HepG2 (cell line): ENCODE data around the gene ATF3. TPM values are rescaled to one million over a fixed set of nuclear protein-coding genes. Genes with fewer than 3 reads are reported as not detected.

Experiments
- ATAC-seq: fragments of 200-7000 bp; cut with Tn5 transposase; 3 replicates; pipeline ENCODE4 v1.9.1; 2020; ENCODE audit warnings: mild to moderate bottlenecking, moderate library complexity
- BruUV-seq: library from RNA; stranded (reverse); fragments of 400-500 nt; replicated peaks from 2 replicates; lab custom pipeline; 2021; lab: Mats Ljungman, UMichigan
- CTCF ChIA-PET: fragments of 300-600 bp; formaldehyde crosslinking; extraction: SDS; loops from one replicate; lab custom pipeline; 2021; ENCODE audit warnings: low total read pairs, inconsistent platforms, low intra/inter-chr PET ratio; lab: Yijun Ruan, JAX
- POLR2A ChIA-PET: fragments of 350-600 bp; sonication (Branson Sonifier 250); formaldehyde crosslinking; loops from one replicate; lab custom pipeline; 2020; ENCODE audit warnings: antibody characterized with exemption, inconsistent platforms; lab: Yijun Ruan, JAX
- DNase-seq: peaks from one replicate; pipeline ENCODE4 v3.0.0-alpha.2; 2015; ENCODE audit warnings: low spot score
- FAIRE-seq: peaks from 3 replicates; lab custom pipeline; 2011; peaks lifted over from hg19 to GRCh38; lab: Jason Lieb, UNC
- H2AFZ ChIP-seq: one replicate; pipeline ENCODE4 v1.6.1; 2011; ENCODE audit warnings: low read length, inconsistent platforms
- H3K27ac ChIP-seq: fragments of 300-600 bp; 3 replicates; pipeline ENCODE4 v1.8.0; 2011; ENCODE audit warnings: mixed run types, mild to moderate bottlenecking, mixed read lengths, low read length, inconsistent platforms; ENCODE audit not compliant: insufficient read depth; ENCODE audit errors: extremely low read length
- H3K27me3 ChIP-seq, 2 experiments: fragments of 200-600 bp in 1 of 2; 2 replicates in 1 of 2; 3 replicates in 1 of 2; pipeline versions ENCODE4 v1.6.0 to v1.8.0; 2011; ENCODE audit warnings: low read length in 2 of 2, mild to moderate bottlenecking in 2 of 2, moderate library complexity in 2 of 2, inconsistent platforms in 1 of 2; ENCODE audit not compliant: insufficient read depth in 2 of 2, control insufficient read depth in 1 of 2
- H3K36me3 ChIP-seq, 2 experiments: fragments of 200-600 bp in 1 of 2; replicated peaks in 1 of 2; 2 replicates in 1 of 2; 3 replicates in 1 of 2; pipeline versions ENCODE4 v1.5.1 to v1.8.0; 2011; ENCODE audit warnings: low read length in 2 of 2, inconsistent platforms in 1 of 2; ENCODE audit not compliant: insufficient read depth in 2 of 2, control insufficient read depth in 1 of 2
- H3K4me1 ChIP-seq: 2 replicates; pipeline ENCODE4 v1.5.1; 2012; ENCODE audit warnings: low read length, inconsistent platforms; ENCODE audit not compliant: insufficient read depth
- H3K4me2 ChIP-seq: 2 replicates; pipeline ENCODE4 v1.6.0; 2011; ENCODE audit warnings: low read depth, low read length, inconsistent platforms
- H3K4me3 ChIP-seq, 3 experiments: fragments of 200-600 bp in 1 of 3; sonication (generic), shearing (Covaris generic) in 1 of 3; replicated peaks in 1 of 3; 2 replicates each; pipeline ENCODE4 v1.5.1; 2011 to 2016; ENCODE audit warnings: low read length in 3 of 3, inconsistent platforms in 2 of 3, low read depth in 2 of 3, mild to moderate bottlenecking in 2 of 3, control low read depth in 1 of 3, mixed read lengths in 1 of 3; ENCODE audit not compliant: insufficient read depth in 1 of 3
- H3K79me2 ChIP-seq: one replicate; pipeline ENCODE4 v1.6.1; 2011; ENCODE audit warnings: low read length, inconsistent platforms; ENCODE audit not compliant: insufficient read depth
- H3K9ac ChIP-seq: 2 replicates; pipeline ENCODE4 v1.6.0; 2011; ENCODE audit warnings: mild to moderate bottlenecking, low read depth, low read length, inconsistent platforms; ENCODE audit not compliant: insufficient read depth
- H3K9me3 ChIP-seq: 2 replicates; pipeline ENCODE4 v1.5.1; 2012; ENCODE audit warnings: mild to moderate bottlenecking, low read length
- H4K20me1 ChIP-seq: 2 replicates; pipeline ENCODE4 v1.6.0; 2011; ENCODE audit warnings: inconsistent platforms, mild to moderate bottlenecking, low read length, moderate library complexity; ENCODE audit not compliant: insufficient read depth
- BHLHE40 ChIP-seq: IDR thresholded peaks from 2 replicates; pipeline ENCODE4 v1.6.1; 2011; ENCODE audit warnings: low read length, improper control_type of control experiment
- CBX2 ChIP-seq, 2 experiments: fragments of 200-600 bp in 1 of 2; sonication (generic); formaldehyde crosslinking in 1 of 2; IDR thresholded peaks; 2 replicates each; pipeline versions ENCODE4 v1.7.0 to v1.8.1; 2018 to 2022; ENCODE audit warnings: low read depth in 2 of 2, low read length in 1 of 2, mild to moderate bottlenecking in 1 of 2, missing genetic modification reagents in 1 of 2
- GPN1 ChIP-seq: sonication (generic); formaldehyde crosslinking; IDR thresholded peaks from 2 replicates; pipeline ENCODE4 v1.5.1; 2020; ENCODE audit warnings: missing genetic modification reagents, borderline replicate concordance
- KLF12 ChIP-seq: sonication (generic); formaldehyde crosslinking; IDR thresholded peaks from 2 replicates; pipeline ENCODE4 v1.4.0; 2020; ENCODE audit warnings: missing genetic modification reagents, borderline replicate concordance
- NFE2L2 ChIP-seq: fragments of 150-350 bp; IDR thresholded peaks from 2 replicates; pipeline ENCODE4 v1.6.1; 2014; ENCODE audit warnings: low read length
- RBFOX2 ChIP-seq: fragments of 200-400 bp; formaldehyde crosslinking; IDR thresholded peaks from 2 replicates; pipeline ENCODE4 v1.6.1; 2017; ENCODE audit warnings: low read depth, mild to moderate bottlenecking, low read length
- RBM22 ChIP-seq: fragments of 200-400 bp; formaldehyde crosslinking; optimal IDR thresholded peaks from 2 replicates; pipeline ENCODE3; 2017; ENCODE audit warnings: mild to moderate bottlenecking, low read length, moderate library complexity
- REPIN1 ChIP-seq: sonication (generic); formaldehyde crosslinking; IDR thresholded peaks from 2 replicates; pipeline ENCODE4 v1.8.0; 2022; ENCODE audit warnings: missing genetic modification reagents, low read depth, mild to moderate bottlenecking, borderline replicate concordance
- SMARCE1 ChIP-seq: fragments of 450-650 bp; IDR thresholded peaks from 2 replicates; pipeline ENCODE4 v1.6.1; 2017; ENCODE audit warnings: borderline replicate concordance
- SOX5 ChIP-seq: IDR thresholded peaks from 2 replicates; pipeline ENCODE4 v1.6.1; 2016; ENCODE audit warnings: borderline replicate concordance
- TCF12 ChIP-seq, 2 experiments: fragments of 450-650 bp in 1 of 2; sonication (generic) in 1 of 2; formaldehyde crosslinking in 1 of 2; IDR thresholded peaks; 2 replicates each; pipeline versions ENCODE4 v1.6.1 to v1.8.0; 2017 to 2022; ENCODE audit warnings: antibody characterized with exemption in 1 of 2, mild to moderate bottlenecking in 1 of 2, missing genetic modification reagents in 1 of 2, moderate library complexity in 1 of 2
- THAP11 ChIP-seq: IDR thresholded peaks from 2 replicates; pipeline ENCODE4 v1.6.1; 2016; ENCODE audit warnings: missing biosample characterization, missing genetic modification reagents
- ZNF180 ChIP-seq: sonication (generic); formaldehyde crosslinking; IDR thresholded peaks from 2 replicates; pipeline ENCODE4 v1.4.0; 2020; ENCODE audit warnings: low read depth, missing genetic modification reagents, borderline replicate concordance
- ZNF468 ChIP-seq: sonication (generic); formaldehyde crosslinking; IDR thresholded peaks from 2 replicates; pipeline ENCODE4 v1.8.0; 2022; ENCODE audit warnings: mild to moderate bottlenecking, moderate library complexity, missing genetic modification reagents
- ZNF709 ChIP-seq: sonication (generic); formaldehyde crosslinking; IDR thresholded peaks from 2 replicates; pipeline ENCODE4 v1.5.0; 2020; ENCODE audit warnings: mild to moderate bottlenecking, missing genetic modification reagents
- WGBS: methylation state at CpG from one replicate; pipeline ENCODE4 v1.1.6; 2017; ENCODE audit warnings: low lambda C conversion rate; 5-methylcytosine and 5-hydroxymethylcytosine counted together
- in situ Hi-C: cut with HindIII; loops from 2 replicates; pipeline ENCODE4 v1.10.0; 2017; ENCODE audit warnings: low pct_unique_long_range_greater_than_20kb; ENCODE audit not compliant: extremely low pct_ligation_motif_present
- intact Hi-C: fragments of 100-400 bp; cut with micrococcal nuclease; formaldehyde crosslinking; loops from one replicate; pipeline ENCODE4 v1.10.0; 2022; ENCODE audit not compliant: unreplicated experiment
- polyA plus RNA-seq, 8 experiments: library from polyadenylated mRNA; depleted of rRNA in 3 of 8; stranded (reverse) in 7 of 8; unstranded in 1 of 8; fragments of >200 nt; fragmentation: Illumina TruSeq in 4 of 8; extraction: Trizol in 4 of 8; gene quantifications; 2 replicates each; pipeline versions ENCODE4 v1.2.1 to v1.2.3, GENCODE V29; 2011 to 2016; ENCODE audit warnings: low read depth in 4 of 8, missing spikeins in 1 of 8, mixed read lengths in 1 of 8; ENCODE audit not compliant: insufficient read depth in 1 of 8
- total RNA-seq, 5 experiments: library from RNA; depleted of rRNA; stranded (reverse); fragments of >200 nt; fragmentation: Illumina TruSeq; extraction: Trizol; gene quantifications; 2 replicates each; pipeline ENCODE4 v1.2.3, GENCODE V29; 2016; ENCODE audit warnings: low read depth in 1 of 5
- TF ChIP-seq, protein P1 (sequence below): sonication (generic); formaldehyde crosslinking; conservative IDR thresholded peaks from 2 replicates; pipeline ENCODE4 v1.4.0; 2020; ENCODE audit warnings: missing genetic modification reagents
- TF ChIP-seq, protein P2 (sequence below): sonication (generic); formaldehyde crosslinking; IDR thresholded peaks from 2 replicates; pipeline ENCODE4 v1.8.0; 2022; ENCODE audit warnings: missing genetic modification reagents, mild to moderate bottlenecking, moderate library complexity, borderline replicate concordance

The ATF3 gene
- total and polyA plus RNA-seq, 2 of the 13 experiments (the other 11 are each of a cell fraction or from before 2014, with no cell fraction given) = 5.0 to 13.0 TPM

DNA sequence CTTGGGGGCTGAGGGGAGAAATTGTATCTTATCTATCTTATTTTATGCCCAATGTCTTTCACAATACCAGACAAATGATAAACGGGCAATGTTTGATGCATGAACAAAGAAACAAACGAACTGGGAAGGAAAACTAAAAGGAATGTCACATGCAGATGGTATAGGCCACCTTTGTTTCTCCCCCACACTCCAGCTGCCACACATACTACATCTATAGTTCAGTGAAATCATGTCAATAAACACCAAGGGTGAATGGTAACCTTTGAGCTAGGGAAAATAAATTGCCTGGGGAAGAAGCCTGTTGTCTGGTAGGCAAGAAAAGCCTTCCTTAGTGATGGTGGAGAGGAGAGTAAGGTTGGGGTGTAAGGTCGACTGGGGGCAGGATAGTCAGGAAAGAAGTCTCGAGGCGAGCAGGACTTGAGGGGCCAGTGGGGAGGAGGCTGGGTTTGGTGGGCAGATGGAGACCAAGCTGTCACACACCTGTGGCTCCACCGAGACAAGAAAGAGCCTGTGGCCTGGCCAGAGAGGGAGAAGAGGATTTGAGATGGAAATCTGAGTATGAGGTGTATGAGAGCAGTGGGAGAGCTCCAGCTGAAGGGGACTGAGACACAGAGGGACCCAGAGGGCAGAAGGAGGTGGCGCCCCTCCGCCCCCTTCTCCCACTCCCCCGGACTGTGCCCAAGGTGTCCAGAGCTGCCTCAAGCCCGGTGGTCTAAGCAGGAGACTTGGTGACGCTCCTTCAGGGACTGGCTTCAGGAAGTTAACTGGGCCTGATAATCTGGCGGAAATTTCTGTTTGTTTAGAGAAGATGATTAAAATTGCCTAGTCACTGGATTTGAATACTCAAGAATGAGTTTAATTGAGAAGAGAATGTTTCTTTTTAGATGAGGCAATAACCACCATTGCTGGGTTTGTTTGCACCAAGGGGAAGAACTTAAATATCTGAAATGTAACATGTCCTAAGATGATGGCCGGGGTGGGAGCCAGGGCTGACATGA lies 37.3 kb downstream of the ATF3 start:
- H3K9ac ChIP-seq = no peak overlapping the region
- no peaks in the 10 kb centered on the region for H3K79me2 ChIP-seq
- no TSS peak for BruUV-seq
- no peak overlapping the region for H2AFZ ChIP-seq
- H3K4me1 ChIP-seq = peaks cover 21% of the 10 kb centered on the region
- POLR2A ChIA-PET = no interaction called here
- 0 out of 2 replicates have a peak overlapping the region, but pooled peaks have one; percentile 10 for H3K4me2 ChIP-seq
- H3K4me3 ChIP-seq = no peak overlapping the region
- no peaks in the 10 kb centered on the region for H3K36me3 ChIP-seq
- WGBS = 33% methylated on average over 13 of the region's 13 CpGs
- no peak overlapping the region for H3K27ac ChIP-seq
- CTCF ChIA-PET = no interaction called here
- FAIRE-seq (no peak), ATAC-seq (peak; percentile 80), DNase-seq (peak; percentile 18)
- intact Hi-C loops (no loop called here), in situ Hi-C loops (no loop called here)
- H3K27me3 ChIP-seq = peaks cover 0 to 8% of the 10 kb centered on the region in 2 experiments; a peak in 1 of 5 replicates
- no peaks in the 10 kb centered on the region for H4K20me1 ChIP-seq
- no peaks in the 10 kb centered on the region for H3K9me3 ChIP-seq
- TF ChIP-seq TCF12 (IDR thresholded peaks at IDR 0.05) (no peak), TCF12 (CRISPR knock-in tag; IDR thresholded peaks at IDR 0.05) (no peak), SOX5 (CRISPR knock-in tag) (peak; percentile 41; the same call in 1 of the 2 replicates), ZNF709 (CRISPR knock-in tag) (no peak), GPN1 (CRISPR knock-in tag) (no peak), KLF12 (CRISPR knock-in tag) (no peak), BHLHE40 (no peak), RBFOX2 (no peak), RBM22 (no peak), THAP11 (no peak), NFE2L2 (peak; percentile 41), ZNF180 (CRISPR knock-in tag) (no peak), ZNF468 (CRISPR knock-in tag) (0 out of 2 replicates have a peak, but pooled peaks have one; percentile 34), REPIN1 (no peak), CBX2 (IDR thresholded peaks at IDR 0.05; ENCODE audit: low read depth, low read length) (no peak), CBX2 (CRISPR knock-in tag; IDR thresholded peaks at IDR 0.05; ENCODE audit: low read depth) (no peak), SMARCE1 (no peak)
- TF ChIP-seq, protein P1, sequence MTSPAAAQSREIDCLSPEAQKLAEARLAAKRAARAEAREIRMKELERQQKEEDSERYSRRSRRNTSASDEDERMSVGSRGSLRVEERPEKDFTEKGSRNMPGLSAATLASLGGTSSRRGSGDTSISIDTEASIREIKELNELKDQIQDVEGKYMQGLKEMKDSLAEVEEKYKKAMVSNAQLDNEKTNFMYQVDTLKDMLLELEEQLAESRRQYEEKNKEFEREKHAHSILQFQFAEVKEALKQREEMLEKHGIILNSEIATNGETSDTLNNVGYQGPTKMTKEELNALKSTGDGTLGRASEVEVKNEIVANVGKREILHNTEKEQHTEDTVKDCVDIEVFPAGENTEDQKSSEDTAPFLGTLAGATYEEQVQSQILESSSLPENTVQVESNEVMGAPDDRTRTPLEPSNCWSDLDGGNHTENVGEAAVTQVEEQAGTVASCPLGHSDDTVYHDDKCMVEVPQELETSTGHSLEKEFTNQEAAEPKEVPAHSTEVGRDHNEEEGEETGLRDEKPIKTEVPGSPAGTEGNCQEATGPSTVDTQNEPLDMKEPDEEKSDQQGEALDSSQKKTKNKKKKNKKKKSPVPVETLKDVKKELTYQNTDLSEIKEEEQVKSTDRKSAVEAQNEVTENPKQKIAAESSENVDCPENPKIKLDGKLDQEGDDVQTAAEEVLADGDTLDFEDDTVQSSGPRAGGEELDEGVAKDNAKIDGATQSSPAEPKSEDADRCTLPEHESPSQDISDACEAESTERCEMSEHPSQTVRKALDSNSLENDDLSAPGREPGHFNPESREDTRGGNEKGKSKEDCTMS (CRISPR knock-in tag) = no peak
- TF ChIP-seq, protein P2, sequence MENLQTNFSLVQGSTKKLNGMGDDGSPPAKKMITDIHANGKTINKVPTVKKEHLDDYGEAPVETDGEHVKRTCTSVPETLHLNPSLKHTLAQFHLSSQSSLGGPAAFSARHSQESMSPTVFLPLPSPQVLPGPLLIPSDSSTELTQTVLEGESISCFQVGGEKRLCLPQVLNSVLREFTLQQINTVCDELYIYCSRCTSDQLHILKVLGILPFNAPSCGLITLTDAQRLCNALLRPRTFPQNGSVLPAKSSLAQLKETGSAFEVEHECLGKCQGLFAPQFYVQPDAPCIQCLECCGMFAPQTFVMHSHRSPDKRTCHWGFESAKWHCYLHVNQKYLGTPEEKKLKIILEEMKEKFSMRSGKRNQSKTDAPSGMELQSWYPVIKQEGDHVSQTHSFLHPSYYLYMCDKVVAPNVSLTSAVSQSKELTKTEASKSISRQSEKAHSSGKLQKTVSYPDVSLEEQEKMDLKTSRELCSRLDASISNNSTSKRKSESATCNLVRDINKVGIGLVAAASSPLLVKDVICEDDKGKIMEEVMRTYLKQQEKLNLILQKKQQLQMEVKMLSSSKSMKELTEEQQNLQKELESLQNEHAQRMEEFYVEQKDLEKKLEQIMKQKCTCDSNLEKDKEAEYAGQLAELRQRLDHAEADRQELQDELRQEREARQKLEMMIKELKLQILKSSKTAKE = 0 out of 2 replicates have a peak, but pooled peaks have one; percentile 13
